Neural progenitor cell (in vitro differentiated cells): ENCODE results near the gene ADAMTS19. TPM values are rescaled to one million over a fixed set of nuclear protein-coding genes. Genes with fewer than 3 reads are reported as not detected.

ENCODE experiments used
- DNase-seq: peaks from one replicate; pipeline ENCODE4 v3.0.0-alpha.2; 2016; ENCODE audit warnings: low spot score
- H2AFZ ChIP-seq: fragments of 200-600 bp; sonication (generic); replicated peaks from 2 replicates; pipeline ENCODE4 v1.6.1; 2016; ENCODE audit warnings: antibody characterized with exemption
- H3F3A ChIP-seq: fragments of 200-600 bp; sonication (generic); 2 replicates; pipeline ENCODE4 v1.6.1; 2016; ENCODE audit warnings: antibody characterized with exemption, low read depth
- H3K27ac ChIP-seq: fragments of 200-600 bp; sonication (generic); 2 replicates; pipeline ENCODE4 v1.5.1; 2016; ENCODE audit warnings: mild to moderate bottlenecking
- H3K27me3 ChIP-seq: fragments of 200-600 bp; sonication (generic); 2 replicates; pipeline ENCODE4 v1.6.1; 2016; ENCODE audit warnings: mild to moderate bottlenecking, moderate library complexity
- H3K36me3 ChIP-seq: fragments of 200-600 bp; sonication (generic); 2 replicates; pipeline ENCODE4 v1.5.1; 2016
- H3K4me1 ChIP-seq: fragments of 200-600 bp; sonication (generic); 2 replicates; pipeline ENCODE4 v1.6.1; 2016; ENCODE audit warnings: mixed run types
- H3K4me2 ChIP-seq: fragments of 200-600 bp; sonication (generic); 2 replicates; pipeline ENCODE4 v1.6.1; 2016
- H3K4me3 ChIP-seq: fragments of 200-600 bp; sonication (generic); 2 replicates; pipeline ENCODE4 v1.5.1; 2016
- H3K79me2 ChIP-seq: fragments of 200-600 bp; sonication (generic); 2 replicates; pipeline ENCODE4 v1.6.1; 2016; ENCODE audit warnings: low read depth
- H3K9ac ChIP-seq: fragments of 200-600 bp; sonication (generic); 2 replicates; pipeline ENCODE4 v1.6.1; 2016
- H3K9me3 ChIP-seq: fragments of 200-600 bp; sonication (generic); 2 replicates; pipeline ENCODE4 v1.5.1; 2016; ENCODE audit warnings: low read depth
- H4K20me1 ChIP-seq: fragments of 200-600 bp; sonication (generic); 2 replicates; pipeline ENCODE4 v1.6.1; 2016; ENCODE audit warnings: low read depth
- H3K27ac Mint-ChIP-seq: 3 replicates; pipeline ENCODE4 v1.8.0; 2021; ENCODE audit warnings: mixed read lengths
- H3K27me3 Mint-ChIP-seq: 2 replicates; pipeline ENCODE4 v1.8.0; 2022; ENCODE audit warnings: low read depth, mild to moderate bottlenecking, inconsistent platforms, moderate library complexity, mixed read lengths; ENCODE audit not compliant: insufficient read depth
- H3K36me3 Mint-ChIP-seq: 3 replicates; pipeline ENCODE4 v1.8.0; 2021; ENCODE audit warnings: mixed read lengths
- H3K4me1 Mint-ChIP-seq: 3 replicates; pipeline ENCODE4 v1.8.0; 2021; ENCODE audit warnings: mixed read lengths
- H3K4me3 Mint-ChIP-seq: 3 replicates; pipeline ENCODE4 v1.8.0; 2021; ENCODE audit warnings: mild to moderate bottlenecking, moderate library complexity, mixed read lengths
- H3K9me3 Mint-ChIP-seq: 3 replicates; pipeline ENCODE4 v1.8.0; 2020; ENCODE audit warnings: mixed read lengths
- CTCF ChIP-seq: fragments of 200-600 bp; sonication (generic); IDR thresholded peaks from 2 replicates; pipeline ENCODE4 v1.5.1; 2017; ENCODE audit warnings: antibody characterized with exemption, mild to moderate bottlenecking
- EZH2 ChIP-seq: fragments of 200-600 bp; sonication (generic); IDR thresholded peaks from 2 replicates; pipeline ENCODE4 v1.6.1; 2017; ENCODE audit warnings: antibody characterized with exemption, mild to moderate bottlenecking, moderate library complexity
- EZH2phosphoT487 ChIP-seq: fragments of 200-600 bp; sonication (generic); IDR thresholded peaks from 2 replicates; pipeline ENCODE4 v1.6.1; 2017; ENCODE audit warnings: antibody characterized with exemption
- total RNA-seq: library from RNA; depleted of rRNA; stranded (reverse); fragments of >200 nt; gene quantifications from 2 replicates; pipeline ENCODE4 v1.2.3, GENCODE V29; 2015; ENCODE audit warnings: low replicate concordance

ADAMTS19 gene
- total RNA-seq, 1 donor from 2014 or later = 23.3 TPM

- Mint-ChIP-seq H3K27me3 (no peaks in the 10 kb centered on the region), H3K4me3 (no peak overlapping the region), H3K9me3 (no peaks in the 10 kb centered on the region), H3K27ac (no peak overlapping the region), H3K4me1 (peaks cover 15% of the 10 kb centered on the region), H3K36me3 (no peaks in the 10 kb centered on the region)
- no peak for TF ChIP-seq CTCF
- no peak for TF ChIP-seq EZH2phosphoT487
- TF ChIP-seq EZH2 = no peak
- DNase-seq = no peak
- H3K27me3 ChIP-seq = no peaks in the 10 kb centered on the region
- H3K27ac ChIP-seq = no peak overlapping the region
- peaks cover 31% of the 10 kb centered on the region for H3K4me1 ChIP-seq
- H3K4me2 ChIP-seq = no peak overlapping the region
- no peaks in the 10 kb centered on the region for H3K79me2 ChIP-seq
- H3K4me3 ChIP-seq = no peak overlapping the region
- no peak overlapping the region for H2AFZ ChIP-seq
- H3K9me3 ChIP-seq = no peaks in the 10 kb centered on the region
- H3F3A ChIP-seq = peaks cover 16% of the 10 kb centered on the region
- no peak overlapping the region for H3K9ac ChIP-seq
- H3K36me3 ChIP-seq = no peaks in the 10 kb centered on the region
- H4K20me1 ChIP-seq = no peaks in the 10 kb centered on the region
Observed at GRCh38 chr5:129745997-129746396, 285.9 kb downstream of the ADAMTS19 start.

GRCh38 chr5:129746876-129747275, 286.8 kb downstream of the ADAMTS19 start:
- peaks cover 15% of the 10 kb centered on the region for H3K4me1 Mint-ChIP-seq
- TF ChIP-seq EZH2phosphoT487 = no peak
- no peak for TF ChIP-seq EZH2
- no peak for TF ChIP-seq CTCF
- no peak overlapping the region for H3K4me3 Mint-ChIP-seq
- Histone ChIP-seq H4K20me1 (no peaks in the 10 kb centered on the region), H3K4me2 (no peak overlapping the region), H3K9me3 (no peaks in the 10 kb centered on the region), H3K4me1 (peaks cover 31% of the 10 kb centered on the region), H3K4me3 (no peak overlapping the region), H3K9ac (no peak overlapping the region), H3K36me3 (no peaks in the 10 kb centered on the region), H3K27ac (no peak overlapping the region), H3F3A (peaks cover 16% of the 10 kb centered on the region), H3K27me3 (no peaks in the 10 kb centered on the region), H3K79me2 (no peaks in the 10 kb centered on the region), H2AFZ (no peak overlapping the region)
- no peaks in the 10 kb centered on the region for H3K36me3 Mint-ChIP-seq
- no peak overlapping the region for H3K27ac Mint-ChIP-seq
- H3K27me3 Mint-ChIP-seq = no peaks in the 10 kb centered on the region
- H3K9me3 Mint-ChIP-seq = no peaks in the 10 kb centered on the region
- DNase-seq = no peak

GRCh38 chr5:129747572-129748407, 287.7 kb downstream of the ADAMTS19 start, which contains the start of gene MINAR2:
Gene MINAR2, plus strand, starts transcription at chr5:129748094. Its CDS starts 97 bp downstream, at chr5:129748191.
- no peaks in the 10 kb centered on the region for H3K36me3 Mint-ChIP-seq
- Histone ChIP-seq H3K4me3 (no peak within 1 kb of the TSS), H3K79me2 (no peaks in the 10 kb centered on the region), H2AFZ (peak within 1 kb of the TSS; percentile 73), H3K9ac (no peak within 1 kb of the TSS), H4K20me1 (no peaks in the 10 kb centered on the region), H3K9me3 (no peaks in the 10 kb centered on the region), H3K36me3 (no peaks in the 10 kb centered on the region), H3K4me1 (peaks cover 31% of the 10 kb centered on the region), H3K27ac (peak within 1 kb of the TSS; percentile 47), H3K4me2 (peak within 1 kb of the TSS; percentile 30), H3F3A (peaks cover 16% of the 10 kb centered on the region), H3K27me3 (no peaks in the 10 kb centered on the region)
- no peaks in the 10 kb centered on the region for H3K9me3 Mint-ChIP-seq
- no peak within 1 kb of the TSS for H3K27ac Mint-ChIP-seq
- peaks cover 15% of the 10 kb centered on the region for H3K4me1 Mint-ChIP-seq
- no peaks in the 10 kb centered on the region for H3K27me3 Mint-ChIP-seq
- TF ChIP-seq EZH2phosphoT487 (no peak), EZH2 (no peak), CTCF (no peak)
- no peak within 1 kb of the TSS for H3K4me3 Mint-ChIP-seq
- no peak for DNase-seq
